Amniotic epithelial cell (primary cell): Measurements from ENCODE around the gene PTER.

Experiments used
- DNase-seq: peaks from one replicate; pipeline ENCODE4 v3.0.0-alpha.2; 2010; ENCODE audit warnings: low read depth

Gene PTER

DNA sequence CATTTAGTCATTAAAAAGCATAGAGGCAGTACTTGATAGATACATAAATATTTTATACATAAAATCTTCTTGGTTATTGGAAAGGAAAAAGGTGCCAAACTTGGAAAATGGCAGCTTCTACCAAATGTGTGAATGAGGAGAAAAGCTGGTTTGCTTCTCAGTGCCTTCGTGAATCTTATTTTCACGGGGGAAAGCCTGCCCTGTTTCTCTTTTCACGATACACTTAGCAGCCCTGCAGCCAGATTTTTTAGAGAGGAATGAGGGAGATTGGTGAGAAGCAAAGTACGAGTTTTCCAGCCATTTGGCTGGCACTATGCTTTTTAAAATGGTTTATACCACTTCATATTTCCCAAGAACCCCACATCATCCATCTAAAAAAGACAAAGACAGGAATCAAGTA, 107.8 kb downstream of the PTER start:
- DNase-seq = no peak

DNA sequence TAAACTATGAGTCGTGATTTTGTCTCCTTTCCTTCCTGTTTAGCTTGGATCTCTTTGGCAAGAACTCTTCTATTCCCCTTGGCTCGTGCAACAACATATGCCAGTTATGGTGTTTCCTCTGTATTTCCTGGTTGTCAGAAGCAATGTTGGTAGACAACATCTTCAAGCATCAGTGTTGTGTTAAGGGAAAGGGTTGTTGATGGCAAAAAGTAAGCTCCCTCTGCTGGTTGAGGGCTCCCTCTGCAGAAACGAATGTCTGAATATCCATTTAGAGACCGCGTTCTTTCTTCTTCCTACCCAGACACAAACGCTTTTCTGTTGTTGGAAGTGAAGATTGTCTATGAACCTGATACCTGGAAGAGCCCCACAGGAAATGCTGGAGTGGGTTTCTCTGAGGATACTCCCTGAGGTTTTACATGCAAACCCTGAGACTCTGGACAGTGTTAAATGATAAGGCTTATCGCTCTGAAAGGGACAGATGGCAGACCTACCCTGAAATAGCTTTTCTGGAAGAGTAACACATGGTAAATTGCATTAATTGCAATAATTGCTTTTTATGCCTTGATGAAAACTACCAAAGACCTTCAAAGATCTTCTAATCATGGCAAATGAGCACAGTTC, 108.4 kb downstream of the PTER start:
- DNase-seq = peak; percentile 32

- no peak for DNase-seq
These were observed 111.2 kb downstream of the PTER start for GRCh38 chr10:16547973-16548372.

DNA sequence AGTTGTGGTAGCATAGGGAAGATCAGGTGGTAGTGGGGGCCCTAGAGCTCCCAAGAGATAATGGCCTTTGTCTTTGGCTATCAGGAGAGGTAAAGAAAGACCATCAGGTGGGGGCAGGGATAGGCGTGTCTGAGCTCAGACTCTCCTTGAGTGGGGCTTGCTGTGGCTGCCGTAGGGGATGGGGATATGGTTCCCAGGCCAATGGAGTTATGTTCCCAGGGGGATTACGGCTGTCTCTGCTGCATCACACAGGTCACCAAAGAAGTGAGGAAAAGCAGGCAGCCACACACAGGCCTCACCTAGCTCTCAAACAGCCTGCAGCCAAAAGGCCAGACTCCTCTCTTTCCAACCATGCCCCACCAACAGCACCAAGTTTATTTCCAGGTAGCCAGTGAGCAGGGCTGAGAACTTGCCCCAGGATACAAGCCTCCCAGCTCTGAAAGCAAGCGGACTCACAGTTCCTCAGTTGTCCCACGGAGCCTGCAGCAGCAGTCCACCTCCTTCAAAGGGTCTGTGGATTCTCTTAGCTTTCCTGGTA, 122.5 kb downstream of the PTER start:
- DNase-seq = no peak

DNA sequence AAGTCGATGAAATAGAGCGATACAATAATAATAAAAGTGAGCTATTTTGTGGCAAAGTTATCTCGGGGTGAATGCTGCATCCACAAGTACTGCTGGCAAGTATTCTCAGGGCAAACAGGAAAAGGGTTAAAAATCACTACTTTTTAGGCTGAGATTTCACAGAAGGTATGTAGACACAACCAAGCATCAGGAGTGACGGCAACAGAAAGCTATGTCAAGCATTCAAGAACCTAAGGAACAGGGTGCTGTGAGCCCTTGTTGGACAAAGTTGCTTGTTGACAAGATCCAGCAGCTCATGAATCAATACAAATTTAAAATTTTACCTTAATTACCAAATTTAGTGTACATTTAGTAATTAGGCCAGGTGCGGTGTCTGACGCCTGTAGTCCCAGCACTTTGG, 126.1 kb downstream of the PTER start:
- DNase-seq = peak; percentile 4
